Panc1 (cell line): ENCODE data around the gene FAM13B. TPM values are rescaled to one million over a fixed set of nuclear protein-coding genes. Genes with fewer than 3 reads are reported as not detected.

Experiments used
- ATAC-seq: fragments of 200-7000 bp; cut with Tn5 transposase; 2 replicates; pipeline ENCODE4 v1.9.1; 2020; ENCODE audit warnings: mild to moderate bottlenecking, moderate library complexity
- BruUV-seq: library from RNA; stranded (reverse); fragments of 400-500 nt; replicated peaks from 2 replicates; lab custom pipeline; 2021; lab: Mats Ljungman, UMichigan
- CTCF ChIA-PET: fragments of 300-600 bp; sonication (Branson Sonifier 250); formaldehyde crosslinking; loops from one replicate; lab custom pipeline; 2022; ENCODE audit warnings: antibody characterized with exemption; lab: Charles Lee
- POLR2A ChIA-PET: fragments of 300-600 bp; sonication (Branson Sonifier 250); formaldehyde crosslinking; loops from one replicate; lab custom pipeline; 2022; ENCODE audit warnings: antibody characterized with exemption; lab: Charles Lee
- DNase-seq: peaks from one replicate; pipeline ENCODE4 v3.0.0-alpha.2; 2010; ENCODE audit warnings: low read depth, low spot score
- H3K27ac ChIP-seq: 2 replicates; pipeline ENCODE4 v1.5.1; 2011; ENCODE audit warnings: mild to moderate bottlenecking, low read length, inconsistent platforms
- H3K27me3 ChIP-seq: fragments of 200-500 bp; sonication (Bioruptor generic); 2 replicates; pipeline ENCODE4 v1.6.0; 2014; ENCODE audit warnings: low read length, inconsistent platforms; ENCODE audit not compliant: control insufficient read depth, insufficient read depth
- H3K36me3 ChIP-seq: fragments of 200-500 bp; sonication (Bioruptor generic); 2 replicates; pipeline ENCODE4 v1.5.1; 2014; ENCODE audit warnings: inconsistent platforms, mild to moderate bottlenecking, low read length, moderate library complexity; ENCODE audit not compliant: control insufficient read depth, insufficient read depth
- H3K4me1 ChIP-seq: 2 replicates; pipeline ENCODE4 v1.5.1; 2011; ENCODE audit warnings: inconsistent platforms, mild to moderate bottlenecking, low read length, moderate library complexity; ENCODE audit not compliant: control insufficient read depth, insufficient read depth
- H3K4me3 ChIP-seq, 2 experiments: 2 replicates each; pipeline ENCODE4 v1.5.1; 2011 to 2012; ENCODE audit warnings: low read depth in 2 of 2, low read length in 2 of 2, mild to moderate bottlenecking in 2 of 2, inconsistent platforms in 1 of 2, moderate library complexity in 1 of 2
- H3K9me3 ChIP-seq: fragments of 200-500 bp; sonication (Bioruptor generic); 2 replicates; pipeline ENCODE4 v1.5.1; 2014; ENCODE audit warnings: low read depth, mild to moderate bottlenecking, inconsistent platforms, low read length, moderate library complexity; ENCODE audit not compliant: control insufficient read depth, insufficient read depth
- CTCF ChIP-seq: fragments of 450-650 bp; IDR thresholded peaks from 2 replicates; pipeline ENCODE4 v1.5.1; 2017; ENCODE audit warnings: mild to moderate bottlenecking
- POLR2AphosphoS5 ChIP-seq: IDR thresholded peaks from 2 replicates; pipeline ENCODE4 v1.6.1; 2012; ENCODE audit warnings: mild to moderate bottlenecking, low read depth, low read length, moderate library complexity
- REST ChIP-seq, 2 experiments: IDR thresholded peaks; 2 replicates each; pipeline ENCODE4 v1.6.1; 2011 to 2012; ENCODE audit warnings: low read depth in 2 of 2, control low read depth in 1 of 2, low read length in 1 of 2, mild to moderate bottlenecking in 1 of 2, moderate library complexity in 1 of 2; ENCODE audit not compliant: insufficient read depth in 1 of 2
- SIN3A ChIP-seq: IDR thresholded peaks from 2 replicates; pipeline ENCODE4 v1.6.1; 2012; ENCODE audit warnings: low read depth, mild to moderate bottlenecking, low read length, moderate library complexity, borderline replicate concordance; ENCODE audit not compliant: insufficient read depth
- TCF7L2 ChIP-seq: IDR thresholded peaks from 2 replicates; pipeline ENCODE4 v1.6.1; 2011; ENCODE audit warnings: mild to moderate bottlenecking, low read depth, low read length, inconsistent platforms
- in situ Hi-C: cut with HindIII; loops from 2 replicates; pipeline ENCODE4 v1.10.0; 2016; ENCODE audit warnings: low sequenced_read_pairs, low pct_unique_long_range_greater_than_20kb
- intact Hi-C: fragments of 100-400 bp; cut with micrococcal nuclease; formaldehyde crosslinking; loops from one replicate; pipeline ENCODE4 v1.10.0; 2022; ENCODE audit not compliant: unreplicated experiment
- total RNA-seq: library from RNA; stranded (reverse); gene quantifications from one replicate; pipeline ENCODE4 v1.2.1, GENCODE V29; 2021; ENCODE audit not compliant: unreplicated experiment

The FAM13B gene
- total RNA-seq, 1 experiment from 2014 or later = 34.9 TPM

- Histone ChIP-seq H3K27me3 (no peaks in the 10 kb centered on the region), H3K4me1 (peaks cover 27% of the 10 kb centered on the region), H3K4me3 (peak overlapping the region; percentile 90), H3K36me3 (no peaks in the 10 kb centered on the region; the same call in 1 of the 2 replicates), H3K27ac (peak overlapping the region; percentile 90), H3K9me3 (no peaks in the 10 kb centered on the region)
- no TSS peak for BruUV-seq
- intact Hi-C loops = no loop called here
- ATAC-seq = no peak
- ChIA-PET CTCF (interaction anchor here (0.7 to 1.3 kb wide), 4 partner anchors 35 to 258 kb away, joined by 3 to 8 read pairs (median 4); no protein-coding TSS in a partner anchor), POLR2A (interaction anchor here (0.5 kb wide), 1 partner anchor 34 kb away, joined by 3 read pairs; no protein-coding TSS in a partner anchor)
- TF ChIP-seq TCF7L2 = no peak
- TF ChIP-seq CTCF = no peak
- TF ChIP-seq REST (IDR thresholded peaks at IDR 0.05; ENCODE audit: insufficient read depth in 1 of 2, low read depth in 2 of 2, low read length in 1 of 2) = no peak
- no peak for TF ChIP-seq POLR2AphosphoS5
- TF ChIP-seq SIN3A = no peak
- no peak for DNase-seq
- in situ Hi-C loops = no loop called here
Measured at GRCh38 chr5:138033907-138034306, 1.0 kb upstream of the FAM13B start.

GRCh38 chr5:138033386-138033808 is 518 bp upstream of the FAM13B start:
- Histone ChIP-seq H3K27me3 (no peaks in the 10 kb centered on the region), H3K36me3 (no peaks in the 10 kb centered on the region; the same call in 1 of the 2 replicates), H3K27ac (peak overlapping the region; percentile 90), H3K4me1 (peaks cover 27% of the 10 kb centered on the region), H3K4me3 (peak overlapping the region; percentile 90), H3K9me3 (no peaks in the 10 kb centered on the region)
- intact Hi-C loops (no loop called here), in situ Hi-C loops (no loop called here)
- TF ChIP-seq TCF7L2 (no peak), POLR2AphosphoS5 (no peak), SIN3A (no peak), REST (IDR thresholded peaks at IDR 0.05; ENCODE audit: insufficient read depth in 1 of 2, low read depth in 2 of 2, low read length in 1 of 2) (no peak), CTCF (no peak)
- peak; percentile 25; the same call in 1 of the 2 replicates for ATAC-seq
- TSS peak; percentile 93 for BruUV-seq
- ChIA-PET CTCF (interaction anchor here (0.7 to 1.3 kb wide), 4 partner anchors 36 to 257 kb away, joined by 3 to 8 read pairs (median 4); no protein-coding TSS in a partner anchor), POLR2A (no interaction called here)
- DNase-seq = no peak
